ENCODE results near the gene CEACAM8. TPM values are rescaled to one million over a fixed set of nuclear protein-coding genes. Genes with fewer than 3 reads are reported as not detected.
"Not testable (repeated sequence)": the region's sequence is repeated elsewhere in the genome, so short reads cannot be mapped to it uniquely, and the experiment has no call there.

CEACAM8 gene
- total RNA-seq, result 0.52 TPM

DNA sequence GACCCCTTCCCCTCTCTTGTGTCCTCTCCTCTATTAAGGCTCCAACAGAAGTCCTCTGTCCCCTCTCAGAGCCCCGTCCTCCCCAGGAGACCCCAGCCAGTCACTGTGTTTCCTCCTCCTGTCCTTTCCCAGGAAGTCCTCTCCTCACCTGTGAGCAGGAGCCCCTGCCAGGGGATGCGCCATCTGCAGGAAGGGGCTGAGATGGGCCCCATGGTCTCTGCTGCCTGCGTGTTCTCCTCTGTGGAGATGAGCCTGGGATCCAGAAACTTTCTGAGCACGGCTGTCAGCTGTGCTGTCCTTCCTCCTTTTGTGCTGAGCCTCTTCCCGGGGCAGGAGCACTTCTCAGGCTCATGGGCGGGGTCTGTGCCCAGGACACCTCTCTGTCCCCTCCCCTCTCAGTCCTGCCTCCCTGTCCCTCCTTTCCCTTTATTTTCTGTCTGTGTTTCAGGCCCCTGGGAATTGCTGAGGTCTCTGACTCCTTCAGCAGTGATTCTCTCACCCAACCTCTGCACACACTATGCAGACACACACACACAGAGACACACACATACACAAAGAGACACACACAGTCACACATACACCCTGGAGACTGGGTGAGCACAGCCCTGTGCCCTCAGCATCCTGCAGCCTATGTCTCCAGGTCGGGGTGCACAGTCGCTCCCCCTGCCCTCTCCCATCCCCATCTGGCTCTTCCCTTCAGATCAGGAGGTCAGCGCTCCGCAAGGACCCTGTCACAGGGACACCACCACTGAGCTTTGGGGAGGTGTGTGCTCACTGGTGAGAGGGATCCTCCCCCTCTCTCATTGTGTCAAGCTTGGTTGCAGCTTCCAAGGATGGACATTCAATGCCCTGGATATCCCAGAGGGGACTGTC is at the start of gene CEACAM8:
TSS of gene CEACAM8 (minus strand) at position 308 of the 873 bp plus-strand sequence. CDS start at position 212, 96 bp downstream.
- Histone ChIP-seq H3K4me3 (ENCODE audit: low read length in 3 of 3) (no peak within 1 kb of the TSS), H3K9me3 (ENCODE audit: control insufficient read depth in 3 of 3, low read length in 3 of 3) (no peaks in the 10 kb centered on the region), H3K4me1 (ENCODE audit: control insufficient read depth in 3 of 3, insufficient read depth in 3 of 3, low read length in 3 of 3) (no peaks in the 10 kb centered on the region), H3K9ac (ENCODE audit: low read depth in 1 of 3, low read length in 3 of 3) (no peak within 1 kb of the TSS), H3K36me3 (ENCODE audit: control insufficient read depth in 3 of 3, insufficient read depth in 3 of 3, low read length in 3 of 3) (no peaks in the 10 kb centered on the region), H3K27me3 (ENCODE audit: control insufficient read depth in 3 of 3, insufficient read depth in 3 of 3, low read length in 3 of 3) (peaks cover 0 to 5% (median 5%) of the 10 kb centered on the region in 3 donors), H3K27ac (ENCODE audit: low read depth, low read length) (no peak within 1 kb of the TSS)

DNA sequence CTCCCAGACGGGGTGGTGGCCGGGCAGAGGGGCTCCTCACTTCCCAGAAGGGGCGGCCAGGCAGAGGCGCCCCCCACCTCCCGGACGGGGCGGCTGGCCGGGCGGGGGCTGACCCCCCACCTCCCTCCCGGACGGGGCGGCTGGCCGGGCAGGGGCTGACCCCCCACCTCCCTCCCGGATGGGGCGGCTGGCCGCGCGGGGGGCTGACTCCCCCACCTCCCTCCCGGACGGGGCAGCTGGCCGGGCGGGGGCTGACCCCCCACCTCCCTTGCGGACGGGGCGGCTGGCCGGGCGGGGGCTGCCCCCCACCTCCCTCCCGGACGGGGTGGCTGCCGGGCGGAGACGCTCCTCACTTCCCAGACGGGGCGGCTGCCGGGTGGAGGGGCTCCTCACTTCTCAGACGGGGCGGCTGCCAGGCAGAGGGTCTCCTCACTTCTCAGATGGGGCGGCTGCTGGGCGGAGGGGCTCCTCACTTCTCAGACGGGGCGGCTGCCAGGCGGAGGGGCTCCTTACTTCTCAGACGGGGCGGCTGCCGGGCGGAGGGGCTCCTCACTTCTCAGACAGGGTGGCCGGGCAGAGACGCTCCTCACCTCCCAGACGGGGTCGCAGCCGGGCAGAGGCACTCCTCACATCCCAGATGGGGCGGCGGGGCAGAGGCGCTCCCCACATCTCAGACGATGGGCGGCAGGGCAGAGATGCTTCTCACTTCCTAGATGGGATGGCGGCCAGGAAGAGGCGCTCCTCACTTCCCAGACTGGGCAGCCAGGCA is 44.8 kb upstream of the CEACAM8 start:
- not testable (repeated sequence) for H3K9me3 ChIP-seq (ENCODE audit: control insufficient read depth in 3 of 3, low read length in 3 of 3); H3K4me3 ChIP-seq (ENCODE audit: low read length in 3 of 3)

GRCh38 chr19:42635233-42635539 is 40.5 kb upstream of the CEACAM8 start:
- H3K9ac ChIP-seq (ENCODE audit: low read depth in 1 of 3, low read length in 3 of 3), result no peak overlapping the region
- peaks cover 0 to 2% (median 0%) of the 10 kb centered on the region in 3 donors for H3K27me3 ChIP-seq (ENCODE audit: control insufficient read depth in 3 of 3, insufficient read depth in 3 of 3, low read length in 3 of 3)
- H3K27ac ChIP-seq (ENCODE audit: low read depth, low read length), result no peak overlapping the region
- H3K4me3 ChIP-seq (ENCODE audit: low read length in 3 of 3), result no peak overlapping the region
- H3K9me3 ChIP-seq (ENCODE audit: control insufficient read depth in 3 of 3, low read length in 3 of 3), result no peaks in the 10 kb centered on the region
- H3K36me3 ChIP-seq (ENCODE audit: control insufficient read depth in 3 of 3, insufficient read depth in 3 of 3, low read length in 3 of 3), result no peaks in the 10 kb centered on the region
- H3K4me1 ChIP-seq (ENCODE audit: control insufficient read depth in 3 of 3, insufficient read depth in 3 of 3, low read length in 3 of 3), result no peaks in the 10 kb centered on the region

More for the DNA sequence above, 44.8 kb upstream of the CEACAM8 start:
- not testable (repeated sequence) for H3K27ac ChIP-seq (ENCODE audit: low read depth, low read length); H3K9ac ChIP-seq (ENCODE audit: low read depth in 1 of 3, low read length in 3 of 3); H3K27me3 ChIP-seq (ENCODE audit: control insufficient read depth in 3 of 3, insufficient read depth in 3 of 3, low read length in 3 of 3); H3K4me1 ChIP-seq (ENCODE audit: control insufficient read depth in 3 of 3, insufficient read depth in 3 of 3, low read length in 3 of 3); H3K36me3 ChIP-seq (ENCODE audit: control insufficient read depth in 3 of 3, insufficient read depth in 3 of 3, low read length in 3 of 3)

- peaks cover 0 to 4% (median 0%) of the 10 kb centered on the region in 3 donors for H3K27me3 ChIP-seq (ENCODE audit: control insufficient read depth in 3 of 3, insufficient read depth in 3 of 3, low read length in 3 of 3)
- no peak overlapping the region for H3K9ac ChIP-seq (ENCODE audit: low read depth in 1 of 3, low read length in 3 of 3)
- no peaks in the 10 kb centered on the region for H3K4me1 ChIP-seq (ENCODE audit: control insufficient read depth in 3 of 3, insufficient read depth in 3 of 3, low read length in 3 of 3)
- no peaks in the 10 kb centered on the region for H3K36me3 ChIP-seq (ENCODE audit: control insufficient read depth in 3 of 3, insufficient read depth in 3 of 3, low read length in 3 of 3)
- no peak overlapping the region for H3K27ac ChIP-seq (ENCODE audit: low read depth, low read length)
- H3K4me3 ChIP-seq (ENCODE audit: low read length in 3 of 3), result no peak overlapping the region
- H3K9me3 ChIP-seq (ENCODE audit: control insufficient read depth in 3 of 3, low read length in 3 of 3), result no peaks in the 10 kb centered on the region
These were observed 39.9 kb upstream of the CEACAM8 start for GRCh38 chr19:42634409-42635232.

DNA sequence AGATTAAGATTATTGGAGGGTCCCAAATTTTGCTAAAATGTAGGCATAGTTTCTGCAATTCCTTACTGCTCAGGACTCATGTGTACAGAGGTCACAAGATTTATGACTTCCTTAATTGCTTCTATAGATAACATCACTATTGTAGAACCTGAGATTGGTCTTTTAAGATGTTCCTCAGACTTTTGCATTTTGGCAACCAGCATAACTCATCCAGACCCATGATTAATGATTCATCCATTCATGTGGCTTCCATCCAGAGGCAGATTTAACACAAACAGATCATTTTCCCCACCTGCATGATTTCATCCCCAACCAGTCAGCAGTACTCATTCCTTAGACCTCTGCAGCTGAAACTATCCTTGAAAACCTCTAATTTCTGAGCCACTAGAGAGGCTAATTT is 34.5 kb upstream of the CEACAM8 start:
- no peaks in the 10 kb centered on the region for H3K36me3 ChIP-seq (ENCODE audit: control insufficient read depth in 3 of 3, insufficient read depth in 3 of 3, low read length in 3 of 3)
- H3K9me3 ChIP-seq (ENCODE audit: control insufficient read depth in 3 of 3, low read length in 3 of 3), result no peaks in the 10 kb centered on the region
- no peak overlapping the region for H3K4me3 ChIP-seq (ENCODE audit: low read length in 3 of 3)
- H3K27ac ChIP-seq (ENCODE audit: low read depth, low read length), result no peak overlapping the region
- peaks cover 0 to 7% (median 0%) of the 10 kb centered on the region in 3 donors for H3K27me3 ChIP-seq (ENCODE audit: control insufficient read depth in 3 of 3, insufficient read depth in 3 of 3, low read length in 3 of 3)
- no peaks in the 10 kb centered on the region for H3K4me1 ChIP-seq (ENCODE audit: control insufficient read depth in 3 of 3, insufficient read depth in 3 of 3, low read length in 3 of 3)
- H3K9ac ChIP-seq (ENCODE audit: low read depth in 1 of 3, low read length in 3 of 3), result no peak overlapping the region

- Histone ChIP-seq H3K9ac (ENCODE audit: low read depth in 1 of 3, low read length in 3 of 3) (no peak overlapping the region), H3K4me3 (ENCODE audit: low read length in 3 of 3) (no peak overlapping the region), H3K4me1 (ENCODE audit: control insufficient read depth in 3 of 3, insufficient read depth in 3 of 3, low read length in 3 of 3) (no peaks in the 10 kb centered on the region), H3K9me3 (ENCODE audit: control insufficient read depth in 3 of 3, low read length in 3 of 3) (no peaks in the 10 kb centered on the region), H3K36me3 (ENCODE audit: control insufficient read depth in 3 of 3, insufficient read depth in 3 of 3, low read length in 3 of 3) (no peaks in the 10 kb centered on the region), H3K27me3 (ENCODE audit: control insufficient read depth in 3 of 3, insufficient read depth in 3 of 3, low read length in 3 of 3) (peaks cover 0 to 7% (median 0%) of the 10 kb centered on the region in 3 donors), H3K27ac (ENCODE audit: low read depth, low read length) (no peak overlapping the region)
These were observed 33.9 kb upstream of the CEACAM8 start for GRCh38 chr19:42628411-42629140.

DNA sequence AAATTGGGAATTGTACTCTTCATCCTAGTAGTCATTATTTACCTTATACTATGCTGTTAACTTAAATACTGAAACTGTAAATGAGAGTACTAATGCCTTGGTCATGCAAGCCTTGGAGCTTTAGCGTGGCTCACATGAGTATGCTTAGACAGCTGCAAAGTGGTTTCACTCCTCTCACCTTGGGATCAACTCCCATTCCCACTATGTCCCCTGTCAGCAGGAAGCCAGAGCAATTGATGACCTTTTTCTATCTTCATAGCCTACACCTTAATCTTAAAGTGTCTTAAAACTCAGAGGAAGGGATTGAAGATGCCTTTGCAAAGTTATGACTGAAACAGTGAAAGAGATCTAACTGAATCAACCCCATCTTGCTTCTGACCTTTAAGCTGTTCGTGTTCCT is 33.2 kb upstream of the CEACAM8 start:
- Histone ChIP-seq H3K27me3 (ENCODE audit: control insufficient read depth in 3 of 3, insufficient read depth in 3 of 3, low read length in 3 of 3) (peaks cover 0 to 7% (median 0%) of the 10 kb centered on the region in 3 donors), H3K27ac (ENCODE audit: low read depth, low read length) (no peak overlapping the region), H3K9ac (ENCODE audit: low read depth in 1 of 3, low read length in 3 of 3) (no peak overlapping the region), H3K9me3 (ENCODE audit: control insufficient read depth in 3 of 3, low read length in 3 of 3) (no peaks in the 10 kb centered on the region), H3K36me3 (ENCODE audit: control insufficient read depth in 3 of 3, insufficient read depth in 3 of 3, low read length in 3 of 3) (no peaks in the 10 kb centered on the region), H3K4me3 (ENCODE audit: low read length in 3 of 3) (no peak overlapping the region), H3K4me1 (ENCODE audit: control insufficient read depth in 3 of 3, insufficient read depth in 3 of 3, low read length in 3 of 3) (no peaks in the 10 kb centered on the region)

GRCh38 chr19:42626181-42626580 is 31.5 kb upstream of the CEACAM8 start:
- no peaks in the 10 kb centered on the region for H3K36me3 ChIP-seq (ENCODE audit: control insufficient read depth in 3 of 3, insufficient read depth in 3 of 3, low read length in 3 of 3)
- H3K27ac ChIP-seq (ENCODE audit: low read depth, low read length), result no peak overlapping the region
- H3K27me3 ChIP-seq (ENCODE audit: control insufficient read depth in 3 of 3, insufficient read depth in 3 of 3, low read length in 3 of 3), result peaks cover 0 to 7% (median 0%) of the 10 kb centered on the region in 3 donors
- no peaks in the 10 kb centered on the region for H3K4me1 ChIP-seq (ENCODE audit: control insufficient read depth in 3 of 3, insufficient read depth in 3 of 3, low read length in 3 of 3)
- no peak overlapping the region for H3K9ac ChIP-seq (ENCODE audit: low read depth in 1 of 3, low read length in 3 of 3)
- no peaks in the 10 kb centered on the region for H3K9me3 ChIP-seq (ENCODE audit: control insufficient read depth in 3 of 3, low read length in 3 of 3)
- H3K4me3 ChIP-seq (ENCODE audit: low read length in 3 of 3), result no peak overlapping the region

DNA sequence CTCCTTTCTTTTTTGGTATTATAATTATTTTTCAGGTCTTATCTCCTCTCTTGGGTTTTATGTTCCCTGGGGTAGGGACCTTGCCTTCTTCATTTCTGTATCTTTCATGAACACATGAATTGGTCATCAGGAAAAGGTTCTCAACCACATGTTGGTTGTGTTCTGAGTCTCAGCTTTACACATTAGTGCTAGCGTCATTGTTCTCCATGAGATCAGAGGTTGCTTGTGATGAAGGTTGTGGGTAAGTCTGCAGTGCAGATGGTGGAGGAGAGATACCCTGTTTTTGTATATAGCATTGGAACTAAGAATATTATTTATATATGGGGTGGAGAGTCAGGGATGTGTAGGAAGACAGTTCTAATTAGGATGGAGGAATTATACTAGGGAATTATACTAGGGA is 24.5 kb upstream of the CEACAM8 start:
- no peaks in the 10 kb centered on the region for H3K4me1 ChIP-seq (ENCODE audit: control insufficient read depth in 3 of 3, insufficient read depth in 3 of 3, low read length in 3 of 3)
- H3K27me3 ChIP-seq (ENCODE audit: control insufficient read depth in 3 of 3, insufficient read depth in 3 of 3, low read length in 3 of 3), result peaks cover 0 to 2% (median 0%) of the 10 kb centered on the region in 3 donors
- H3K36me3 ChIP-seq (ENCODE audit: control insufficient read depth in 3 of 3, insufficient read depth in 3 of 3, low read length in 3 of 3), result no peaks in the 10 kb centered on the region
- H3K4me3 ChIP-seq (ENCODE audit: low read length in 3 of 3), result no peak overlapping the region
- no peaks in the 10 kb centered on the region for H3K9me3 ChIP-seq (ENCODE audit: control insufficient read depth in 3 of 3, low read length in 3 of 3)
- H3K27ac ChIP-seq (ENCODE audit: low read depth, low read length), result no peak overlapping the region
- no peak overlapping the region for H3K9ac ChIP-seq (ENCODE audit: low read depth in 1 of 3, low read length in 3 of 3)

Measured in skeletal muscle tissue (tissue), 4 donors.